Measurements from ENCODE around the gene KANK2. TPM values are rescaled to one million over a fixed set of nuclear protein-coding genes. Genes with fewer than 3 reads are reported as not detected.

KANK2 gene
- total and polyA plus RNA-seq, 2 of the 8 experiments (the other 6 are each of a cell fraction or from before 2014, with no cell fraction given): 25.2 to 42.3 TPM

DNA sequence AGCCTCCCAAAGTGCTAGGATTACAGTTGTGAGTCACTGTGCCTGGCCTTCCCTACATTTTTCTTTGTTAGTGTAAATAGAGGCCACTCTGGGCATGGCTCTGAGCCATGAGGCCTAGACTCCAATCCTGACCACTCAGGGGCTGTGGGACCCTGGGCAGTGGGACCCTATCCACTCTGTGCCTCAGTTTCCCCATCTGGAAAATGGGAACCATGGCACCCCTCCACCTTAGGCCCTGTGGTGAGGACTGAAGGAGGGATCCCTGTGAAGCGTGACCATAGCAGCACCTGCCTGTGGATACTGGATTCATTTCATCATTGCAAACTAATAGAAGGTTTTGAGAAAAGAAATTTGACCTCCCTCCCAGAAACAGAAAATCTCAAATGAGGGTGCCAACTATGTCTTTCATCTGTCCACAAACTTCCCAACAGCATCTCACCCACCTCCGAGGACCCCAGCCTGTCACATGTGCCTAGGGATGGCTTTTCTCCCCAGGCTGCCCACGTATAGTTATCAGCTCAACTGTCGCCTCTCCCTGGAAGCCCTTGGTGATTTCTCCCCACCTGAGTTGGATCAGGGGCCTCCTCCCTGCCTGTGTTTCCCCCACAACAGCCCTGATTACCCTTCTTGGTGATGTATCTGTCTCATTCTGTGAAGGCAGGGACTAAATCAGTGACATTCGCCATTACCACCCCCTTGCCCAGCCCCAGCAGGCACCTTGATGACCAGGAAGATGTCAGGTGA is 47.7 kb upstream of the KANK2 start:
- no peak overlapping the region for H3K9ac ChIP-seq (replicated peaks in 1 of 4; ENCODE audit: extremely low read depth in 1 of 4, low read depth in 3 of 4, low read length in 3 of 4)
- ChIA-PET POLR2A (ENCODE audit: partially characterized antibody) (interaction anchor here (1.0 kb wide), 1 partner anchor 10 kb away, joined by 3 read pairs; no protein-coding TSS in a partner anchor), CTCF (ENCODE audit: partially characterized antibody) (no interaction called here)
- 84% methylated on average over 5 of the region's 5 CpGs; no CpG with 5 or more reads in 1 of the 2 experiments for WGBS, 2 experiments (ENCODE audit: extremely low coverage in 1 of 2, insufficient coverage in 1 of 2, insufficient read length in 1 of 2, insufficient replicate concordance in 2 of 2, low coverage in 1 of 2, low lambda C conversion rate in 2 of 2, missing lambda C conversion rate in 1 of 2)
- no peak overlapping the region for H2AFZ ChIP-seq (ENCODE audit: low read length)
- no peak overlapping the region for H2AK5ac ChIP-seq (ENCODE audit: low read depth, low read length)
- no peak overlapping the region for H3K18ac ChIP-seq (ENCODE audit: extremely low read depth, low read length)
- H3K4me1 ChIP-seq (replicated peaks in 1 of 4; ENCODE audit: control insufficient read depth in 3 of 4, insufficient read depth in 4 of 4, low read length in 3 of 4): peaks cover 3 to 5% (median 4%) of the 10 kb centered on the region in 4 experiments; a peak in 4 of 7 replicates
- H3K4me2 ChIP-seq (ENCODE audit: insufficient read depth in 1 of 2, low read depth in 2 of 2, low read length in 2 of 2): no peak overlapping the region
- H3K79me2 ChIP-seq (ENCODE audit: control insufficient read depth in 1 of 2, insufficient read depth in 2 of 2, low read length in 2 of 2): no peaks in the 10 kb centered on the region
- no peak overlapping the region for H3K14ac ChIP-seq (ENCODE audit: insufficient read length)
- no peaks in the 10 kb centered on the region for H3K27me3 ChIP-seq (replicated peaks in 1 of 4; ENCODE audit: control insufficient read depth in 3 of 4, extremely low read depth in 1 of 4, insufficient read depth in 3 of 4, low read length in 3 of 4)
- no peaks in the 10 kb centered on the region for H3K9me3 ChIP-seq (ENCODE audit: insufficient read depth in 2 of 2, low read depth in 1 of 2, low read length in 1 of 2)
- H3K23me2 ChIP-seq (ENCODE audit: low read depth, low read length): no peaks in the 10 kb centered on the region
- H3K79me1 ChIP-seq (ENCODE audit: low read depth, low read length): no peaks in the 10 kb centered on the region
- H2BK5ac ChIP-seq (ENCODE audit: low read depth, low read length): no peak overlapping the region
- no peak overlapping the region for H2BK15ac ChIP-seq (ENCODE audit: low read length)
- no peak overlapping the region for H3K4ac ChIP-seq (replicated peaks; ENCODE audit: insufficient read length, low read depth, low read length)
- no peak overlapping the region for H4K91ac ChIP-seq (replicated peaks; ENCODE audit: insufficient read length, low read length)
- no peak overlapping the region for H4K5ac ChIP-seq (ENCODE audit: insufficient read length, low read depth, low read length)
- H4K8ac ChIP-seq (ENCODE audit: extremely low read depth, insufficient read depth, low read length): no peak overlapping the region
- peaks cover 0 to 11% (median 2%) of the 10 kb centered on the region in 4 experiments; a peak in 4 of 8 replicates for H3K36me3 ChIP-seq (ENCODE audit: control insufficient read depth in 2 of 4, insufficient read depth in 4 of 4, low read length in 3 of 4)
- H3K27ac ChIP-seq (ENCODE audit: low read depth, low read length): no peak overlapping the region
- no peak overlapping the region for H3K56ac ChIP-seq (replicated peaks; ENCODE audit: insufficient read length, low read depth, low read length)
- no peak overlapping the region for H2BK120ac ChIP-seq (replicated peaks; ENCODE audit: low read depth, low read length)
- FAIRE-seq (no peak), DNase-seq (ENCODE audit: low read depth in 1 of 2, low spot score in 2 of 2) (no peak)
- no peak overlapping the region for H2BK20ac ChIP-seq (ENCODE audit: low read length)
- H3K4me3 ChIP-seq (ENCODE audit: extremely low read depth in 1 of 4, insufficient read depth in 2 of 4, low read depth in 3 of 4, low read length in 4 of 4): no peak overlapping the region
- H2BK12ac ChIP-seq (ENCODE audit: low read depth, low read length): no peak overlapping the region
- H4K20me1 ChIP-seq (replicated peaks in 1 of 2; ENCODE audit: control insufficient read depth in 1 of 2, insufficient read depth in 2 of 2, low read length in 2 of 2): peaks cover 0 to 5% of the 10 kb centered on the region in 2 experiments
- no peak overlapping the region for H3K23ac ChIP-seq (ENCODE audit: insufficient read length)
- TF ChIP-seq RNF2 (IDR thresholded peaks at IDR 0.05; ENCODE audit: borderline replicate concordance, low read depth, low read length, missing control alignments, poor library complexity, severe bottlenecking) (no peak), TEAD4 (IDR thresholded peaks at IDR 0.05; ENCODE audit: low read depth, low read length) (no peak), TAF7 (optimal IDR thresholded peaks at IDR 0.05; ENCODE audit: borderline replicate concordance, low read depth, low read length) (no peak), TBP (IDR thresholded peaks at IDR 0.05; ENCODE audit: low read depth, low read length) (no peak), SAP30 (IDR thresholded peaks at IDR 0.05; ENCODE audit: insufficient read depth, insufficient replicate concordance, low read length) (no peak), EZH2 (IDR thresholded peaks at IDR 0.05; ENCODE audit: low read depth, low read length, severe bottlenecking) (no peak), RFX5 (IDR thresholded peaks at IDR 0.05; ENCODE audit: borderline replicate concordance, low read depth, low read length) (no peak), KDM1A (IDR thresholded peaks at IDR 0.05; ENCODE audit: borderline replicate concordance, low read length) (no peak)
- TF ChIP-seq, protein P1, sequence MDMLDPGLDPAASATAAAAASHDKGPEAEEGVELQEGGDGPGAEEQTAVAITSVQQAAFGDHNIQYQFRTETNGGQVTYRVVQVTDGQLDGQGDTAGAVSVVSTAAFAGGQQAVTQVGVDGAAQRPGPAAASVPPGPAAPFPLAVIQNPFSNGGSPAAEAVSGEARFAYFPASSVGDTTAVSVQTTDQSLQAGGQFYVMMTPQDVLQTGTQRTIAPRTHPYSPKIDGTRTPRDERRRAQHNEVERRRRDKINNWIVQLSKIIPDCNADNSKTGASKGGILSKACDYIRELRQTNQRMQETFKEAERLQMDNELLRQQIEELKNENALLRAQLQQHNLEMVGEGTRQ (IDR thresholded peaks at IDR 0.05; ENCODE audit: low read length): no peak
- TF ChIP-seq, protein P2, sequence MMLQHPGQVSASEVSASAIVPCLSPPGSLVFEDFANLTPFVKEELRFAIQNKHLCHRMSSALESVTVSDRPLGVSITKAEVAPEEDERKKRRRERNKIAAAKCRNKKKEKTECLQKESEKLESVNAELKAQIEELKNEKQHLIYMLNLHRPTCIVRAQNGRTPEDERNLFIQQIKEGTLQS (IDR thresholded peaks at IDR 0.05; ENCODE audit: insufficient read depth, low read depth, low read length): no peak

Measured in H1 (cell line).